Testis (tissue), 2 donors: Measurements from ENCODE around the gene CCL27.

Experiments used
- CTCF ChIP-seq, 3 experiments: fragments of 450-650 bp in 2 of 3; fragments of 200-600 bp in 1 of 3; sonication (generic) in 1 of 3; IDR thresholded peaks; one replicate each; pipeline ENCODE4 v1.5.1; 2016 to 2019; ENCODE audit warnings: antibody characterized with exemption in 3 of 3, mild to moderate bottlenecking in 2 of 3, moderate library complexity in 1 of 3
- POLR2A ChIP-seq: fragments of 450-650 bp; IDR thresholded peaks from one replicate; pipeline ENCODE4 v1.6.1; 2017; ENCODE audit warnings: antibody characterized with exemption, mild to moderate bottlenecking, moderate library complexity

GRCh38 chr9:34665067-34665380 lies 2.6 kb upstream of the CCL27 start:
- TF ChIP-seq CTCF (IDR thresholded peaks at IDR 0.05) (no peak), POLR2A (no peak)
